PC-3 (cell line): ENCODE results near the gene LCORL. TPM values are rescaled to one million over a fixed set of nuclear protein-coding genes. Genes with fewer than 3 reads are reported as not detected.
A peak's percentile ranks its signal among the peaks of the same experiment; 100 is the strongest.

Source experiments
- ATAC-seq: fragments of 200-7000 bp; cut with Tn5 transposase; 2 replicates; pipeline ENCODE4 v1.9.1; 2020; ENCODE audit warnings: mild to moderate bottlenecking, moderate library complexity
- BruUV-seq: library from RNA; stranded (reverse); fragments of 400-500 nt; replicated peaks from 2 replicates; lab custom pipeline; 2021; lab: Mats Ljungman, UMichigan
- CTCF ChIA-PET: fragments of 300-600 bp; sonication (Branson Sonifier 250); formaldehyde crosslinking; loops from one replicate; lab custom pipeline; 2022; ENCODE audit warnings: antibody characterized with exemption; lab: Charles Lee
- POLR2A ChIA-PET: fragments of 300-600 bp; sonication (Branson Sonifier 250); formaldehyde crosslinking; loops from one replicate; lab custom pipeline; 2022; ENCODE audit warnings: antibody characterized with exemption; ENCODE audit not compliant: unreplicated experiment; lab: Charles Lee
- DNase-seq: peaks from one replicate; pipeline ENCODE4 v3.0.0-alpha.2; 2015
- H2AFZ ChIP-seq: fragments of 300-600 bp; sonication (generic); 2 replicates; pipeline ENCODE4 v1.6.0; 2016; ENCODE audit warnings: antibody characterized with exemption, low read length
- H3F3A ChIP-seq: fragments of 300-600 bp; sonication (generic); one replicate; pipeline ENCODE4 v1.6.0; 2017; ENCODE audit warnings: antibody characterized with exemption, low read length, control low read depth, mild to moderate bottlenecking; ENCODE audit not compliant: unreplicated experiment
- H3K27ac ChIP-seq: fragments of 300-600 bp; sonication (generic); 2 replicates; pipeline ENCODE4 v1.5.1; 2016; ENCODE audit warnings: mild to moderate bottlenecking, low read length
- H3K27me3 ChIP-seq: fragments of 300-600 bp; sonication (generic); 2 replicates; pipeline ENCODE4 v1.6.1; 2016; ENCODE audit warnings: low read length, mixed read lengths
- H3K36me3 ChIP-seq: fragments of 300-600 bp; sonication (generic); 2 replicates; pipeline ENCODE4 v1.6.1; 2016; ENCODE audit warnings: low read depth, mixed run types, low read length, mixed read lengths
- H3K4me1 ChIP-seq: fragments of 300-600 bp; sonication (generic); 2 replicates; pipeline ENCODE4 v1.5.1; 2016; ENCODE audit warnings: low read length; ENCODE audit not compliant: insufficient read depth
- H3K4me2 ChIP-seq: fragments of 300-600 bp; sonication (generic); 2 replicates; pipeline ENCODE4 v1.6.0; 2016; ENCODE audit warnings: low read length
- H3K4me3 ChIP-seq: fragments of 300-600 bp; sonication (generic); 2 replicates; pipeline ENCODE4 v1.5.1; 2016; ENCODE audit warnings: mild to moderate bottlenecking, low read length, mixed read lengths
- H3K79me2 ChIP-seq: fragments of 300-600 bp; sonication (generic); 2 replicates; pipeline ENCODE4 v1.6.1; 2017; ENCODE audit warnings: low read length, mixed read lengths
- H3K9ac ChIP-seq: fragments of 300-600 bp; sonication (generic); 2 replicates; pipeline ENCODE4 v1.6.0; 2016; ENCODE audit warnings: mild to moderate bottlenecking, low read length
- H3K9me2 ChIP-seq: fragments of 300-600 bp; sonication (generic); replicated peaks from 2 replicates; pipeline ENCODE4 v1.6.1; 2016; ENCODE audit warnings: mixed run types, low read length, mixed read lengths
- H3K9me3 ChIP-seq: fragments of 300-600 bp; sonication (generic); 2 replicates; pipeline ENCODE4 v1.6.1; 2016; ENCODE audit warnings: low read length, mixed read lengths
- H4K20me1 ChIP-seq: fragments of 300-600 bp; sonication (generic); 2 replicates; pipeline ENCODE4 v1.6.1; 2016; ENCODE audit warnings: low read length, mixed read lengths
- CTCF ChIP-seq: fragments of 300-600 bp; sonication (generic); conservative IDR thresholded peaks from 2 replicates; pipeline ENCODE4 v1.5.1; 2017; ENCODE audit warnings: antibody characterized with exemption, low read depth, mild to moderate bottlenecking, low read length
- EZH2 ChIP-seq: fragments of 300-600 bp; sonication (generic); IDR thresholded peaks from one replicate; pipeline ENCODE4 v1.6.1; 2017; ENCODE audit warnings: antibody characterized with exemption, mild to moderate bottlenecking, low read length; ENCODE audit not compliant: unreplicated experiment
- EZH2phosphoT487 ChIP-seq: fragments of 300-600 bp; sonication (generic); IDR thresholded peaks from 2 replicates; pipeline ENCODE4 v1.6.1; 2018; ENCODE audit warnings: mild to moderate bottlenecking, antibody characterized with exemption, low read length, borderline replicate concordance
- intact Hi-C: fragments of 100-400 bp; cut with micrococcal nuclease; formaldehyde crosslinking; loops from 2 replicates; pipeline ENCODE4 v1.9.0; 2023
- total RNA-seq: library from RNA; depleted of rRNA; stranded (reverse); fragments of >200 nt; gene quantifications from 2 replicates; pipeline ENCODE4 v1.2.3, GENCODE V29; 2014

LCORL gene
- total RNA-seq, 1 experiment from 2014 or later: 2.9 TPM

DNA sequence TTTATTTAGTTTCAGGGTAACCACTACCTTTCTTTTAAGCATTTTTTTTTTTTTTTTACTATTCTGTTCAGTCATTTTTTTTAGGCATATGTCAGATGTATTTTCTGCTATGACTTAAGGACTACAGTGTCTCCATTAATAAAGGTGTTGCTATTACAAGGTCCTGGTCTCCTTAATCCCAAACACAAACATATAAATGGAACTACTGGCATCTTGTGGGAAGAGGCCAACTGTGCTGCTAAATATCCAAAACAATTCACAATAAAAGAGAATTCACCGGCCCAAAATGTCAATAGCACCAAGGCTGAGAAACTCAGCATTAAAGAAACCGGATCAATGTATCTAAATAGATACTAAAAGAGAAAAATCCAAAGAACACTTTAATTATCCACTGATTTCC lies 26.4 kb downstream of the LCORL start:
- ATAC-seq: no peak
- BruUV-seq: no TSS peak
- DNase-seq: no peak
- H3K79me2 ChIP-seq: peaks cover 30% of the 10 kb centered on the region; the same call in 1 of the 2 replicates
- TF ChIP-seq CTCF: no peak
- TF ChIP-seq EZH2: no peak
- no peak for TF ChIP-seq EZH2phosphoT487
- H3K36me3 ChIP-seq: no peaks in the 10 kb centered on the region
- no peaks in the 10 kb centered on the region for H3K9me3 ChIP-seq
- H3F3A ChIP-seq: no peaks in the 10 kb centered on the region
- H3K4me3 ChIP-seq: no peak overlapping the region
- CTCF ChIA-PET: no interaction called here
- intact Hi-C loops: loop anchor here (10.0 kb wide), 1 partner anchor 180 kb away; the partner anchor contains the start of genes DCAF16 and NCAPG
- H3K9ac ChIP-seq: no peak overlapping the region
- no peaks in the 10 kb centered on the region for H4K20me1 ChIP-seq
- no peaks in the 10 kb centered on the region for H3K9me2 ChIP-seq
- H3K4me2 ChIP-seq: no peak overlapping the region
- H2AFZ ChIP-seq: no peak overlapping the region
- POLR2A ChIA-PET: no interaction called here
- H3K27ac ChIP-seq: no peak overlapping the region
- H3K27me3 ChIP-seq: no peaks in the 10 kb centered on the region
- H3K4me1 ChIP-seq: no peaks in the 10 kb centered on the region

GRCh38 chr4:17985832-17986231 lies 35.7 kb downstream of the LCORL start:
- Histone ChIP-seq H3K36me3 (no peaks in the 10 kb centered on the region), H3K9ac (no peak overlapping the region), H3K27ac (no peak overlapping the region), H3K4me1 (no peaks in the 10 kb centered on the region; the same call in 1 of the 2 replicates), H3K79me2 (no peaks in the 10 kb centered on the region), H3K4me2 (no peak overlapping the region), H3K9me3 (no peaks in the 10 kb centered on the region), H2AFZ (no peak overlapping the region), H3K9me2 (no peaks in the 10 kb centered on the region), H4K20me1 (no peaks in the 10 kb centered on the region), H3K27me3 (no peaks in the 10 kb centered on the region), H3K4me3 (no peak overlapping the region), H3F3A (no peaks in the 10 kb centered on the region)
- POLR2A ChIA-PET: no interaction called here
- ATAC-seq (no peak), DNase-seq (no peak)
- TF ChIP-seq EZH2 (no peak), EZH2phosphoT487 (no peak), CTCF (no peak)
- CTCF ChIA-PET: no interaction called here
- intact Hi-C loops: no loop called here
- BruUV-seq: no TSS peak

- Histone ChIP-seq H3K4me1 (no peaks in the 10 kb centered on the region; the same call in 1 of the 2 replicates), H3F3A (no peaks in the 10 kb centered on the region), H3K27ac (no peak overlapping the region), H3K27me3 (no peaks in the 10 kb centered on the region), H3K79me2 (no peaks in the 10 kb centered on the region), H3K4me3 (no peak overlapping the region), H4K20me1 (no peaks in the 10 kb centered on the region), H3K36me3 (no peaks in the 10 kb centered on the region), H3K9me3 (no peaks in the 10 kb centered on the region), H3K9ac (no peak overlapping the region), H3K4me2 (no peak overlapping the region), H3K9me2 (no peaks in the 10 kb centered on the region), H2AFZ (no peak overlapping the region)
- ATAC-seq: no peak
- no peak for TF ChIP-seq CTCF
- no peak for TF ChIP-seq EZH2phosphoT487
- TF ChIP-seq EZH2: no peak
- CTCF ChIA-PET: no interaction called here
- POLR2A ChIA-PET: no interaction called here
- no TSS peak for BruUV-seq
- intact Hi-C loops: no loop called here
- peak; percentile 15 for DNase-seq
Measured at GRCh38 chr4:17981063-17981462, 40.5 kb downstream of the LCORL start.
